ENCODE data around the gene STIM1.

The STIM1 gene

GRCh38 chr11:3856856-3857553 is 1.5 kb downstream of the STIM1 start:
- DNase-seq = no peak

GRCh38 chr11:3857628-3858027 is 2.2 kb downstream of the STIM1 start:
- DNase-seq = no peak

GRCh38 chr11:3859373-3859881 is 4.0 kb downstream of the STIM1 start:
- DNase-seq = no peak

- no peak for DNase-seq
Measured at GRCh38 chr11:3860375-3860774, 4.9 kb downstream of the STIM1 start.

GRCh38 chr11:3860898-3861393 is 5.5 kb downstream of the STIM1 start:
- DNase-seq = peak; percentile 27 to 31

GRCh38 chr11:3861683-3862082 is 6.2 kb downstream of the STIM1 start:
- peak; percentile 90 to 91 for DNase-seq

- DNase-seq = peak in 1 of 2 experiments; percentile 12
Measured at GRCh38 chr11:3865388-3866193, 10.1 kb downstream of the STIM1 start.

- DNase-seq = peak; percentile 12 to 25
Measured at GRCh38 chr11:3866206-3866605, 10.7 kb downstream of the STIM1 start.

GRCh38 chr11:3866836-3867208 is 11.4 kb downstream of the STIM1 start:
- DNase-seq = no peak

- DNase-seq = no peak
Measured at GRCh38 chr11:3867209-3868091, 12.0 kb downstream of the STIM1 start.

- DNase-seq = no peak
Measured at GRCh38 chr11:3873712-3874349, 18.4 kb downstream of the STIM1 start.

GRCh38 chr11:3876613-3877012 is 21.1 kb downstream of the STIM1 start:
- no peak for DNase-seq

GRCh38 chr11:3877364-3878257 is 22.1 kb downstream of the STIM1 start:
- DNase-seq = no peak

GRCh38 chr11:3878258-3878584 is 22.8 kb downstream of the STIM1 start:
- no peak for DNase-seq

- no peak for DNase-seq
Measured at GRCh38 chr11:3879216-3879966, 23.9 kb downstream of the STIM1 start.

GRCh38 chr11:3879967-3880542 is 24.6 kb downstream of the STIM1 start:
- DNase-seq = no peak

GRCh38 chr11:3880724-3881123 is 25.3 kb downstream of the STIM1 start:
- no peak for DNase-seq

- DNase-seq = no peak
Measured at GRCh38 chr11:3882655-3883054, 27.2 kb downstream of the STIM1 start.

GRCh38 chr11:3885855-3886254 is 30.4 kb downstream of the STIM1 start:
- no peak for DNase-seq

- no peak for DNase-seq
Measured at GRCh38 chr11:3886985-3887384, 31.5 kb downstream of the STIM1 start.
